CD4-positive, alpha-beta memory T cell (primary cell): ENCODE results near the gene YAF2. TPM values are rescaled to one million over a fixed set of nuclear protein-coding genes. Genes with fewer than 3 reads are reported as not detected.

Experiments
- CTCF ChIA-PET: fragments of 350-600 bp; sonication (Branson Sonifier 250); formaldehyde crosslinking; loops from one replicate; lab custom pipeline; 2021; ENCODE audit warnings: inconsistent platforms; ENCODE audit not compliant: partially characterized antibody; lab: Charles Lee
- POLR2A ChIA-PET: fragments of 350-600 bp; sonication (Branson Sonifier 250); formaldehyde crosslinking; loops from one replicate; lab custom pipeline; 2021; ENCODE audit not compliant: partially characterized antibody; lab: Charles Lee
- DNase-seq, 5 donors: peaks; one replicate each; pipeline versions ENCODE4 v3.0.0 to v3.0.0-alpha.2; 2020 to 2022; ENCODE audit warnings: mixed read lengths in 1 of 5
- H3K27ac ChIP-seq: one replicate; pipeline ENCODE4 v1.7.0; 2013; ENCODE audit warnings: low read depth, low read length
- H3K27me3 ChIP-seq: 2 replicates; pipeline ENCODE4 v1.7.0; 2013; ENCODE audit warnings: mild to moderate bottlenecking, low read length, moderate library complexity; ENCODE audit not compliant: insufficient read depth
- H3K36me3 ChIP-seq: 2 replicates; pipeline ENCODE4 v1.7.0; 2013; ENCODE audit warnings: mild to moderate bottlenecking, low read length, moderate library complexity; ENCODE audit not compliant: insufficient read depth
- H3K4me1 ChIP-seq: 2 replicates; pipeline ENCODE4 v1.7.0; 2013; ENCODE audit warnings: mild to moderate bottlenecking, low read length, moderate library complexity; ENCODE audit not compliant: insufficient read depth
- H3K4me3 ChIP-seq, 2 donors: one replicate each; pipeline ENCODE4 v1.7.0; 2013; ENCODE audit warnings: low read length in 2 of 2, mild to moderate bottlenecking in 1 of 2
- H3K9me3 ChIP-seq, 2 donors: one replicate each; pipeline ENCODE4 v1.7.0; 2013; ENCODE audit warnings: low read length in 2 of 2, control low read depth in 1 of 2; ENCODE audit not compliant: control insufficient read depth in 1 of 2
- H3K27ac Mint-ChIP-seq, 7 donors: one replicate each; pipeline ENCODE4 v1.8.0; 2020 to 2021; ENCODE audit warnings: mixed read lengths in 7 of 7, mild to moderate bottlenecking in 6 of 7, inconsistent platforms in 3 of 7, moderate library complexity in 3 of 7
- H3K27me3 Mint-ChIP-seq, 2 donors: one replicate each; pipeline ENCODE4 v1.8.0; 2020 to 2021; ENCODE audit warnings: mixed read lengths in 2 of 2
- H3K36me3 Mint-ChIP-seq, 2 donors: one replicate each; pipeline ENCODE4 v1.8.0; 2020 to 2021; ENCODE audit warnings: mixed read lengths in 2 of 2, inconsistent platforms in 1 of 2, mild to moderate bottlenecking in 1 of 2
- H3K4me1 Mint-ChIP-seq, 4 donors: one replicate each; pipeline ENCODE4 v1.8.0; 2020 to 2021; ENCODE audit warnings: mixed read lengths in 4 of 4, mild to moderate bottlenecking in 1 of 4
- H3K4me3 Mint-ChIP-seq, 8 donors: one replicate each; pipeline ENCODE4 v1.8.0; 2020 to 2021; ENCODE audit warnings: mixed read lengths in 8 of 8, mild to moderate bottlenecking in 7 of 8, moderate library complexity in 6 of 8, inconsistent platforms in 3 of 8
- H3K9me3 Mint-ChIP-seq, 8 donors: one replicate each; pipeline ENCODE4 v1.8.0; 2020 to 2021; ENCODE audit warnings: mixed read lengths in 8 of 8, mild to moderate bottlenecking in 5 of 8, inconsistent platforms in 3 of 8, moderate library complexity in 1 of 8
- intact Hi-C: fragments of 100-400 bp; cut with micrococcal nuclease; formaldehyde crosslinking; loops from one replicate; pipeline ENCODE4 v1.15.1; 2023
- polyA plus RNA-seq, 2 donors: library from polyadenylated mRNA; unstranded; fragments of 300-500 nt; fragmentation: Illumina TruSeq; gene quantifications; one replicate each; pipeline ENCODE4 v1.2.3, GENCODE V29; 2021
- total RNA-seq, 2 experiments: library from RNA; stranded (reverse); gene quantifications; one replicate each; pipeline ENCODE4 v1.2.3, GENCODE V29; 2021

Gene YAF2
- total and polyA plus RNA-seq, 4 experiments from 2014 or later = 7.2 to 40.7 (median 29.3) TPM

GRCh38 chr12:42281844-42282243, 43.8 kb upstream of the YAF2 start:
- intact Hi-C loops = no loop called here
- Histone ChIP-seq H3K4me1 (no peaks in the 10 kb centered on the region), H3K9me3 (no peaks in the 10 kb centered on the region), H3K4me3 (no peak overlapping the region), H3K27ac (no peak overlapping the region), H3K36me3 (no peaks in the 10 kb centered on the region), H3K27me3 (no peaks in the 10 kb centered on the region)
- Mint-ChIP-seq H3K4me1 (peaks cover 0 to 3% (median 0%) of the 10 kb centered on the region in 4 donors), H3K9me3 (peaks cover 0 to 2% (median 0%) of the 10 kb centered on the region in 8 donors), H3K4me3 (no peak overlapping the region), H3K27ac (no peak overlapping the region), H3K27me3 (peaks cover 0 to 1% of the 10 kb centered on the region in 2 donors), H3K36me3 (no peaks in the 10 kb centered on the region)
- ChIA-PET POLR2A (no interaction called here), CTCF (no interaction called here)
- no peak for DNase-seq

- no peak overlapping the region for H3K4me3 Mint-ChIP-seq
- intact Hi-C loops = no loop called here
- CTCF ChIA-PET = no interaction called here
These were observed 43.2 kb upstream of the YAF2 start for GRCh38 chr12:42281278-42281677.

GRCh38 chr12:42278128-42278510, 40.1 kb upstream of the YAF2 start:
- H3K36me3 ChIP-seq = no peaks in the 10 kb centered on the region
- no peak overlapping the region for H3K27ac ChIP-seq
- ChIA-PET POLR2A (no interaction called here), CTCF (no interaction called here)
- Mint-ChIP-seq H3K4me1 (no peaks in the 10 kb centered on the region), H3K27ac (no peak overlapping the region), H3K27me3 (peaks cover 0 to 1% of the 10 kb centered on the region in 2 donors), H3K9me3 (peaks cover 0 to 2% (median 0%) of the 10 kb centered on the region in 8 donors), H3K36me3 (no peaks in the 10 kb centered on the region), H3K4me3 (no peak overlapping the region)
- no peaks in the 10 kb centered on the region for H3K9me3 ChIP-seq
- H3K4me3 ChIP-seq = no peak overlapping the region
- DNase-seq = no peak
- intact Hi-C loops = no loop called here
- H3K27me3 ChIP-seq = no peaks in the 10 kb centered on the region
- no peaks in the 10 kb centered on the region for H3K4me1 ChIP-seq

More at GRCh38 chr12:42281278-42281677, 43.2 kb upstream of the YAF2 start:
- POLR2A ChIA-PET = no interaction called here
- no peak for DNase-seq
- Histone ChIP-seq H3K27me3 (no peaks in the 10 kb centered on the region), H3K27ac (no peak overlapping the region), H3K36me3 (no peaks in the 10 kb centered on the region), H3K4me3 (no peak overlapping the region), H3K9me3 (no peaks in the 10 kb centered on the region), H3K4me1 (no peaks in the 10 kb centered on the region)
- no peaks in the 10 kb centered on the region for H3K36me3 Mint-ChIP-seq
- H3K9me3 Mint-ChIP-seq = peaks cover 0 to 2% (median 0%) of the 10 kb centered on the region in 8 donors
- H3K4me1 Mint-ChIP-seq = peaks cover 0 to 3% (median 0%) of the 10 kb centered on the region in 4 donors
- H3K27ac Mint-ChIP-seq = no peak overlapping the region
- peaks cover 0 to 1% of the 10 kb centered on the region in 2 donors for H3K27me3 Mint-ChIP-seq

- Mint-ChIP-seq H3K4me1 (no peaks in the 10 kb centered on the region), H3K27me3 (peaks cover 0 to 1% of the 10 kb centered on the region in 2 donors), H3K27ac (no peak overlapping the region), H3K4me3 (no peak overlapping the region), H3K9me3 (peaks cover 0 to 2% (median 0%) of the 10 kb centered on the region in 8 donors), H3K36me3 (no peaks in the 10 kb centered on the region)
- ChIA-PET POLR2A (no interaction called here), CTCF (no interaction called here)
- Histone ChIP-seq H3K27ac (no peak overlapping the region), H3K4me3 (no peak overlapping the region), H3K27me3 (no peaks in the 10 kb centered on the region), H3K9me3 (no peaks in the 10 kb centered on the region), H3K4me1 (no peaks in the 10 kb centered on the region), H3K36me3 (no peaks in the 10 kb centered on the region)
- intact Hi-C loops = no loop called here
- no peak for DNase-seq
These were observed 39.5 kb upstream of the YAF2 start for GRCh38 chr12:42277396-42278127.

- no peaks in the 10 kb centered on the region for H3K36me3 Mint-ChIP-seq
- H3K4me3 ChIP-seq = no peak overlapping the region
- H3K4me1 Mint-ChIP-seq = peaks cover 2 to 6% (median 4%) of the 10 kb centered on the region in 4 donors
- no peaks in the 10 kb centered on the region for H3K9me3 ChIP-seq
- ChIA-PET CTCF (no interaction called here), POLR2A (no interaction called here)
- H3K27ac Mint-ChIP-seq = no peak overlapping the region
- H3K9me3 Mint-ChIP-seq = peaks cover 0 to 2% (median 0%) of the 10 kb centered on the region in 8 donors
- no peaks in the 10 kb centered on the region for H3K27me3 ChIP-seq
- H3K27me3 Mint-ChIP-seq = peaks cover 0 to 1% of the 10 kb centered on the region in 2 donors
- H3K4me1 ChIP-seq = no peaks in the 10 kb centered on the region
- H3K27ac ChIP-seq = no peak overlapping the region
- DNase-seq = no peak
- intact Hi-C loops = no loop called here
- no peaks in the 10 kb centered on the region for H3K36me3 ChIP-seq
- no peak overlapping the region for H3K4me3 Mint-ChIP-seq
These were observed 37.5 kb upstream of the YAF2 start for GRCh38 chr12:42275499-42275898.

- intact Hi-C loops = no loop called here
- H3K27me3 ChIP-seq = no peaks in the 10 kb centered on the region
- H3K9me3 Mint-ChIP-seq = peaks cover 0 to 3% (median 0%) of the 10 kb centered on the region in 8 donors
- CTCF ChIA-PET = no interaction called here
- no peak for DNase-seq
- no peak overlapping the region for H3K27ac ChIP-seq
- H3K9me3 ChIP-seq = no peaks in the 10 kb centered on the region
- no peaks in the 10 kb centered on the region for H3K4me1 ChIP-seq
- no peak overlapping the region for H3K4me3 ChIP-seq
- no peaks in the 10 kb centered on the region for H3K36me3 Mint-ChIP-seq
- H3K27ac Mint-ChIP-seq = no peak overlapping the region
- POLR2A ChIA-PET = no interaction called here
- no peak overlapping the region for H3K4me3 Mint-ChIP-seq
- peaks cover 0 to 3% of the 10 kb centered on the region in 2 donors for H3K27me3 Mint-ChIP-seq
- H3K36me3 ChIP-seq = no peaks in the 10 kb centered on the region
- H3K4me1 Mint-ChIP-seq = peaks cover 2 to 6% (median 4%) of the 10 kb centered on the region in 4 donors
These were observed 35.7 kb upstream of the YAF2 start for GRCh38 chr12:42273706-42274105.

GRCh38 chr12:42270596-42270995, 32.5 kb upstream of the YAF2 start:
- ChIA-PET POLR2A (no interaction called here), CTCF (no interaction called here)
- H3K27me3 ChIP-seq = no peaks in the 10 kb centered on the region
- no peak for DNase-seq
- H3K4me3 ChIP-seq = no peak overlapping the region
- intact Hi-C loops = no loop called here
- Mint-ChIP-seq H3K4me3 (no peak overlapping the region), H3K27ac (no peak overlapping the region), H3K36me3 (no peaks in the 10 kb centered on the region), H3K27me3 (peaks cover 0 to 2% of the 10 kb centered on the region in 2 donors), H3K9me3 (peaks cover 0 to 2% (median 0%) of the 10 kb centered on the region in 8 donors), H3K4me1 (peaks cover 3 to 9% (median 4%) of the 10 kb centered on the region in 4 donors)
- no peaks in the 10 kb centered on the region for H3K9me3 ChIP-seq
- H3K36me3 ChIP-seq = no peaks in the 10 kb centered on the region
- H3K27ac ChIP-seq = no peak overlapping the region
- no peaks in the 10 kb centered on the region for H3K4me1 ChIP-seq
